ENCODE measurements around the gene NAA15. TPM values are rescaled to one million over a fixed set of nuclear protein-coding genes. Genes with fewer than 3 reads are reported as not detected.

The NAA15 gene
- total and polyA plus RNA-seq, 2 of the 8 experiments (the other 6 are each of a cell fraction or from before 2014, with no cell fraction given) = 9.7 to 124 TPM

GRCh38 chr4:139329665-139330200 lies 28.4 kb downstream of the NAA15 start:
- CTCF ChIA-PET (ENCODE audit: partially characterized antibody) = interaction anchor here (0.7 to 2.7 kb wide), 6 partner anchors 9 to 233 kb away, joined by 3 to 11 read pairs (median 4); no protein-coding TSS in a partner anchor
- Histone ChIP-seq H2BK15ac (ENCODE audit: low read length) (no peak overlapping the region), H3K4me2 (ENCODE audit: insufficient read depth in 1 of 2, low read depth in 2 of 2, low read length in 2 of 2) (no peak overlapping the region), H3K4me1 (replicated peaks in 1 of 4; ENCODE audit: control insufficient read depth in 3 of 4, insufficient read depth in 4 of 4, low read length in 3 of 4) (peaks cover 0 to 6% (median 2%) of the 10 kb centered on the region in 4 experiments; a peak in 4 of 7 replicates), H2BK12ac (ENCODE audit: low read depth, low read length) (no peak overlapping the region), H4K5ac (ENCODE audit: insufficient read length, low read depth, low read length) (no peak overlapping the region), H2BK20ac (ENCODE audit: low read length) (no peak overlapping the region), H3K36me3 (ENCODE audit: control insufficient read depth in 2 of 4, insufficient read depth in 4 of 4, low read length in 3 of 4) (peaks cover 0 to 4% (median 2%) of the 10 kb centered on the region in 4 experiments; a peak in 2 of 8 replicates), H3K79me2 (ENCODE audit: control insufficient read depth in 1 of 2, insufficient read depth in 2 of 2, low read length in 2 of 2) (peaks cover 9 to 100% of the 10 kb centered on the region in 2 experiments), H3K4me3 (ENCODE audit: extremely low read depth in 1 of 4, insufficient read depth in 2 of 4, low read depth in 3 of 4, low read length in 4 of 4) (no peak overlapping the region), H3K4ac (replicated peaks; ENCODE audit: insufficient read length, low read depth, low read length) (no peak overlapping the region), H3K9me3 (ENCODE audit: insufficient read depth in 2 of 2, low read depth in 1 of 2, low read length in 1 of 2) (no peaks in the 10 kb centered on the region), H3K27ac (ENCODE audit: low read depth, low read length) (0 out of 2 replicates have a peak overlapping the region, but pooled peaks have one; percentile 18), H2AK5ac (ENCODE audit: low read depth, low read length) (no peak overlapping the region), H4K91ac (replicated peaks; ENCODE audit: insufficient read length, low read length) (no peak overlapping the region), H4K20me1 (replicated peaks in 1 of 2; ENCODE audit: control insufficient read depth in 1 of 2, insufficient read depth in 2 of 2, low read length in 2 of 2) (peaks cover 11 to 13% of the 10 kb centered on the region in 2 experiments), H4K8ac (ENCODE audit: extremely low read depth, insufficient read depth, low read length) (no peak overlapping the region), H3K18ac (ENCODE audit: extremely low read depth, low read length) (no peak overlapping the region), H3K23ac (ENCODE audit: insufficient read length) (no peak overlapping the region), H2BK120ac (replicated peaks; ENCODE audit: low read depth, low read length) (no peak overlapping the region), H3K9ac (replicated peaks in 1 of 4; ENCODE audit: extremely low read depth in 1 of 4, low read depth in 3 of 4, low read length in 3 of 4) (no peak overlapping the region), H3K14ac (ENCODE audit: insufficient read length) (no peak overlapping the region), H2AFZ (ENCODE audit: low read length) (no peak overlapping the region), H3K23me2 (ENCODE audit: low read depth, low read length) (no peaks in the 10 kb centered on the region), H3K56ac (replicated peaks; ENCODE audit: insufficient read length, low read depth, low read length) (no peak overlapping the region), H3K27me3 (replicated peaks in 1 of 4; ENCODE audit: control insufficient read depth in 3 of 4, extremely low read depth in 1 of 4, insufficient read depth in 3 of 4, low read length in 3 of 4) (no peaks in the 10 kb centered on the region), H2BK5ac (ENCODE audit: low read depth, low read length) (no peak overlapping the region), H3K79me1 (ENCODE audit: low read depth, low read length) (no peaks in the 10 kb centered on the region; the same call in 1 of the 2 replicates)
- POLR2A ChIA-PET (ENCODE audit: partially characterized antibody) = interaction anchor here (0.8 to 1.4 kb wide), 4 partner anchors 16 to 247 kb away, joined by 3 to 5 read pairs (median 3); no protein-coding TSS in a partner anchor
- WGBS, 2 experiments (ENCODE audit: extremely low coverage in 1 of 2, insufficient coverage in 1 of 2, insufficient read length in 1 of 2, insufficient replicate concordance in 2 of 2, low coverage in 1 of 2, low lambda C conversion rate in 2 of 2, missing lambda C conversion rate in 1 of 2) = 78% methylated on average over 4 of the region's 4 CpGs; no CpG with 5 or more reads in 1 of the 2 experiments
- TF ChIP-seq FOSL1 (IDR thresholded peaks at IDR 0.05; ENCODE audit: insufficient read depth, low read depth, low read length) = no peak
- no peak for DNase-seq (ENCODE audit: low read depth in 1 of 2, low spot score in 2 of 2)
- no peak for FAIRE-seq

Measured in H1 (cell line).